GM12872 (cell line): Measurements from ENCODE around the gene GPAM.

Source experiments
- CTCF ChIP-seq: IDR thresholded peaks from 3 replicates; pipeline ENCODE4 v1.5.1; 2011; ENCODE audit warnings: low read depth, mild to moderate bottlenecking, low read length, moderate library complexity; ENCODE audit not compliant: insufficient read depth

The GPAM gene

DNA sequence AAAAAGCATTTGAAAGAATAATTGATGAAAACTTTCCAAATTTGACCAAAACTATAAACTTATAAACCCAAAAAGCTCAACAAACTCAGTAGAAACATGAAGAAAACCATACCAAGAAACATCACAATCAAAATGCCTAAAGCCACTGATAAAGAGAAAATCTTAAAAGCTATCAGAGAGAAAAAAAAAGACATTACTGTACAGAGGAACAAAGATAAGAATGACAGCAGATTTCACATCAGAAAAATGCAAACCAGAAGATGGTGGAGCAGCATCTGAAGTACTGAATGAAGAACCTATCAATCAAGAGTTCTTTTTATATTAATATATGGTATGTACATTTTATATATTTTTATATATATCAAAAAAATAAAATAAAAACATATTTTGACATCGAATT, 2.4 kb upstream of the GPAM start:
- TF ChIP-seq CTCF = no peak

DNA sequence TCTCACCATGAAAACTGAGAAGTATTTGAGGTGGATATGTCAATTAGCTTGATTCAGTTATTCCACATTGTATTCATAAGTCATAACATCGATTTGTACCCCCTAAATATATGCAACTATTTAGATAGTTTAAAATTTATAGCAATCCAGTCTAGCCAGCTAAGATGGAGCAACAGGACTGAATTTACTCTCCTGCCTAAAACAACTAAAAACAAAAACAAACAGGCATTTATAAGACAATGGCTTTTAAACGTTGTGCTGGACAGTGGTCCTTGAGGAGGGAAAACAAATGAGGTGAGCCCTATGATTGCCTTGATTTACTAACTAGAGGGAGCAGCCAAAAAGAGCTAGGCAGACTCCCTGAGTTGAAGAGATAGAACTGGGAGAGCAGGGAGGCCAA, 814 bp upstream of the GPAM start:
- TF ChIP-seq CTCF = no peak

GRCh38 chr10:112184052-112184371, 447 bp upstream of the GPAM start:
- TF ChIP-seq CTCF = no peak

DNA sequence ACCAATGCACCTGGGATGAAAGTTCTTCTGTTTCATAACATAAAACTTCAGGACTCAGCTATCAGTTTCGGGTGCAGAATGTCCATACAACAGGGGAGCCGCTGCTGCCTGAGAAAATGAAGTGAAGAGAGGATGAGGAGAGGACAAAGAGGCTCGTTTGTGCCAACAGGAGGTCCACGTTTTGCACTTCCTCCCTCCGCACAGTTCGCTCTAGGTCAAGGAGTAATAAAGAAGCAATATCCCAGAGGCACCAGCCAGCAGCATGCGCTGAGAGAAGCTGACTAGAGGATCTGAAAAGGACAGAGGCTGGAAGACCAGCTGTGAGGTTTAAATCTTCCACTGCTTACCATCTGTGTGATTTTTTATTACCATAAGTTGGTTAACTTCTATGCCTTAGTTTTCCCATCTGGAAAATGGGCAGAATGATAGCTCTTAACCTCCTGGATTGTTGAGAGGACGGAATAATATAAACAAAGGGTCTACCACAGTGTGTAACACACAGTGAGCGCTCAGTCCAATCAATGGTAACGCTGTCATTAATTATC, 709 bp downstream of the GPAM start:
- no peak for TF ChIP-seq CTCF

DNA sequence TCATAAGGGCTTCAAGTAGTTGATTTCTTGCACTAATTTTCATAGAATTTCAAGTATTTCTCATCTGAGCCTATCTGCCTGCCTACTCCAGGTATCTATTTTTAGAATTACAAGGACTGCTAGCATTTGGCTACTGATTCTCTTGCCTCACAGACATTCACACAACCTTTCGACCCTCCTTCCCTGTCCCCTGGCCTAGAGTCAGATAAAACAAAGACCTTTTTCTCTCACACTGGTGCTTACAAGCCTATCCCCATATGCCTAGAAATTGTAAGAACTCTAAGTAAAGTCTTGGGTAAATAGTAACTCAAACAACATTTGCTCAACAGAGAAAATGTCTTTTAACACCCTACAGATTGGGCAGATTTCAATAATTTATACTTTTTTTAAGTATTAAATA, 6.3 kb downstream of the GPAM start:
- no peak for TF ChIP-seq CTCF

DNA sequence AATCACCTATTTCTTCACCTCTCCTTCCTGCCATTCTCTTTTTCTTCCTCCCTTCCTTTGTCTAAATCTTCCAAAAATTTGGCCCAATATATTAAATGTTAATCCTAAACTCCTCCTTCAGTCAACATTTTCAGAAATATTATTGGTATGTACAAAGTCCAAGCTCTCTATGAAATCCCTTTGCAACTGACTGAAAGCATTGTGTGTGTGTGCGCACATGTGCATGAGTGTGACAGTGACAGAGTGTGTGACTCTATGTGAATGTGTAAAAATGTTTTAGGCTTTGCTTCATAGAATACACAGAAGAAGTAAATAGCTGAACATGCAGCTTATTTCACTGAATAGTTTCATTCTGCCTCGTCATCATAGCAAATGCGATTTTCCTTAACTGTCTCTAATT, 7.0 kb downstream of the GPAM start:
- no peak for TF ChIP-seq CTCF

GRCh38 chr10:112175409-112175808, 8.2 kb downstream of the GPAM start:
- no peak for TF ChIP-seq CTCF

DNA sequence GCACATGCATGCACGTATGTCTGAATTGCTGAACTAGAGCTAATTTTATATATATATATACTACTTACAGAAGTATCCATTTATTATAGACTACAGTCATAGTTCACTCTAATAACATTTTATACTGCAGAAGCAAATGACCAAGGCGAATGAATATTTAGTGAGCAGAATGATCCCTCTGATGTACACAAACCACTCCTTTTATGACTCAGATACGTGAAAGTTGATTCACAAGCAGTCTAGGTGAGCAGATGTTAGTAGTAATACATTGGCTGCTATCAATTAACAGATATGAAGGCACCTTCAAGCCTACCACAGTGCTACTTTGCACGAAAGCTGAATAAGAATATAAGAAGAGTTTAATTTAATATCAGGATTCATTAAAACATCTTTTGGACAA, 10.4 kb downstream of the GPAM start:
- no peak for TF ChIP-seq CTCF
